ENCODE results near the gene C1orf115. TPM values are rescaled to one million over a fixed set of nuclear protein-coding genes. Genes with fewer than 3 reads are reported as not detected.

Gene C1orf115
- total and polyA plus RNA-seq, 3 experiments from 2014 or later, result 0.16 to 1.4 (median 0.18) TPM

DNA sequence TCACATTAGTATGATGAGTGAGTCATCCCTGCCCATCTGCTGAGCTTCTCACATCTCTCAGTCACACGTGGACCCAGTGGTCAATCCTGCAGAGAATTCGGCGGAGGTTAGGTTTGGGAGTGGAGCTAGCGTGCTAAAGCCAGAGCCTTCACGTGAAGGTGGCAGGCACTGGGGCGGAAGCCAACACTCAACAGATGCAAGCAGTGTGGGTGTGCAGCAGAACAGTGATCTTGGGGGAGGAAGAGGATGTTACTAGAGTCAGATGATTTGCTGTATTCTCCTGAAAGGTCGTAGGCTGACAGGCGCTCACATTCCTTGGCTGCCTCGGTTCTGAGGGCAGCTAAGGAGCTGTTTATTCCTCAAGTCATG lies 6.7 kb downstream of the C1orf115 start:
- Histone ChIP-seq H3K27ac (ENCODE audit: low read depth, low read length) (no peak overlapping the region), H3K9me3 (ENCODE audit: low read length) (no peaks in the 10 kb centered on the region), H3K4me1 (ENCODE audit: insufficient read depth, low read length) (no peaks in the 10 kb centered on the region), H3K36me3 (ENCODE audit: insufficient read depth, low read length) (no peaks in the 10 kb centered on the region), H3K27me3 (ENCODE audit: insufficient read depth, low read length, poor library complexity, severe bottlenecking) (no peaks in the 10 kb centered on the region), H3K4me3 (ENCODE audit: low read length) (no peak overlapping the region)
- no peak overlapping the region for H3K27ac Mint-ChIP-seq
- DNase-seq, result no peak
- ChIA-PET POLR2A (no interaction called here), CTCF (no interaction called here)
- H3K4me1 Mint-ChIP-seq, result no peaks in the 10 kb centered on the region
- H3K36me3 Mint-ChIP-seq, result no peaks in the 10 kb centered on the region
- no peak overlapping the region for H3K4me3 Mint-ChIP-seq
- H3K9me3 Mint-ChIP-seq, result peaks cover 0 to 2% (median 0%) of the 10 kb centered on the region in 5 donors
- H3K27me3 Mint-ChIP-seq, result peaks cover 6% of the 10 kb centered on the region in 2 donors

DNA sequence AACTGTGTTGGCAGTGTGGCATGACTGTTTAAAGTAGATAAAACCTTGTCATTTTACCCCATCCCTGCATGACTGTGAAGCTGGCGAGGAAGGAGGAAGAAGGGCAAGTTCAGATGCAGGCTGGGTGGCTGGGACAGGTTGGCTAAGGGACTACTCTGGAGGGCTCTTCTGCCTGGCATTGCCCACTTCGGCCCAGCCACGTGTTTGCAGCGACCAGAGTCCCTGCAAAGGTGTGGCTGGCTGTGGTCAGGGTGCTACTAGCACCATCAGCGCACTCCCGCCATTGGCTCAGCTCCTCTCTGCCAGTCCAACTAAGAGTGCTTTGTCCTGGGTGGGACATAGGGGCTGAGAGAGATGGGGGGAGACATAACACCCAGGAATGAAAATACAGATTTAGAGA lies 7.2 kb downstream of the C1orf115 start:
- H3K9me3 ChIP-seq (ENCODE audit: low read length), result no peaks in the 10 kb centered on the region
- H3K4me3 ChIP-seq (ENCODE audit: low read length), result no peak overlapping the region
- Mint-ChIP-seq H3K9me3 (peaks cover 0 to 2% (median 0%) of the 10 kb centered on the region in 5 donors), H3K27ac (no peak overlapping the region), H3K27me3 (peaks cover 7 to 11% of the 10 kb centered on the region in 2 donors), H3K36me3 (no peaks in the 10 kb centered on the region), H3K4me1 (no peaks in the 10 kb centered on the region), H3K4me3 (no peak overlapping the region)
- H3K4me1 ChIP-seq (ENCODE audit: insufficient read depth, low read length), result no peaks in the 10 kb centered on the region
- CTCF ChIA-PET, result no interaction called here
- POLR2A ChIA-PET, result no interaction called here
- H3K36me3 ChIP-seq (ENCODE audit: insufficient read depth, low read length), result no peaks in the 10 kb centered on the region
- no peaks in the 10 kb centered on the region for H3K27me3 ChIP-seq (ENCODE audit: insufficient read depth, low read length, poor library complexity, severe bottlenecking)
- no peak overlapping the region for H3K27ac ChIP-seq (ENCODE audit: low read depth, low read length)
- DNase-seq, result no peak

DNA sequence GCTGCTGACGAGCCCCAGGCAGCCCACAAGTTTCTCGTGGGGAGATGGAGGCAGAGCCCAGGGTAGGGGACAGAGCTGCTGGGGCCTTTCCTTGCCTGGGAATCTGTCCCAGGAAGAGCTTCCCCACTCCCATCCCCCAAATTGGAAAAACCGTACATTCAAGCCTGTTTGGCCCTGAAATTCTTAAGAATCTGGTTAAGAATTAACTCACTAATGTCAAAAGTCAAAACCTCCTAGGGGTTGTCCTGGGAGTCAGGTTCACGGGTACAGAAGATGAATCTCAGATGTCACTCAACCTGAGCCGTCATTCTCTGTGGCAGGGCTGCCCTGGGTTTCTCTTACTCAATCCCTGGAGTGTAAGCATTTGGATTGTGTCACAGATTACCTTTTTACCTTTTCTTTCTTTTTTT lies 8.4 kb downstream of the C1orf115 start:
- Mint-ChIP-seq H3K36me3 (no peaks in the 10 kb centered on the region), H3K4me1 (no peaks in the 10 kb centered on the region), H3K4me3 (no peak overlapping the region), H3K27me3 (peaks cover 7 to 23% of the 10 kb centered on the region in 2 donors), H3K27ac (no peak overlapping the region), H3K9me3 (peaks cover 0 to 2% (median 0%) of the 10 kb centered on the region in 5 donors)
- CTCF ChIA-PET, result interaction anchor here (0.9 kb wide), 1 partner anchor 10 kb away, joined by 4 read pairs; no protein-coding TSS in a partner anchor
- Histone ChIP-seq H3K9me3 (ENCODE audit: low read length) (no peaks in the 10 kb centered on the region), H3K27ac (ENCODE audit: low read depth, low read length) (no peak overlapping the region), H3K36me3 (ENCODE audit: insufficient read depth, low read length) (no peaks in the 10 kb centered on the region), H3K4me3 (ENCODE audit: low read length) (no peak overlapping the region), H3K4me1 (ENCODE audit: insufficient read depth, low read length) (no peaks in the 10 kb centered on the region), H3K27me3 (ENCODE audit: insufficient read depth, low read length, poor library complexity, severe bottlenecking) (no peaks in the 10 kb centered on the region)
- POLR2A ChIA-PET, result no interaction called here
- no peak for DNase-seq

DNA sequence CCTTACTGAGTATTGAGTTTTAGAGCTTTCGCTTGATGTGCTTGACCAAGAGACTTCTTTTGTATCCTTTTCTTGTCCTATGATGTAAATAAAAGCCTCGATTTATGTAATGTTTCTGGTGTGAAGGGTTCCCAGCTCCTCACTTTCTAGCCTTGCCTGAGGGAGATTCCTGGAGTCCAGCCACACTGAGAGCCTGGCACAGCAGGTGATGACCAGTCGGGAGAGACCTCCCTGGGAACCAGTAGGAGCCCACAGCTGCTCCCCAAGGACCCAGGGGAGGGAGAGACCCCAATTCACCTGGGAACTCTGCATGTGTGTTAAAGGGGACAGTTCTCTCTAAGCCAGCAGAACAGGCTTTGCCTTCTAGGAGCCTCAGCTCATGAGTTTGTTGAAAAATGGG lies 8.9 kb downstream of the C1orf115 start:
- Histone ChIP-seq H3K36me3 (ENCODE audit: insufficient read depth, low read length) (no peaks in the 10 kb centered on the region), H3K9me3 (ENCODE audit: low read length) (no peaks in the 10 kb centered on the region), H3K4me1 (ENCODE audit: insufficient read depth, low read length) (no peaks in the 10 kb centered on the region), H3K27ac (ENCODE audit: low read depth, low read length) (no peak overlapping the region), H3K4me3 (ENCODE audit: low read length) (no peak overlapping the region), H3K27me3 (ENCODE audit: insufficient read depth, low read length, poor library complexity, severe bottlenecking) (no peaks in the 10 kb centered on the region)
- H3K36me3 Mint-ChIP-seq, result no peaks in the 10 kb centered on the region
- H3K4me1 Mint-ChIP-seq, result no peaks in the 10 kb centered on the region
- no peak for DNase-seq
- ChIA-PET POLR2A (no interaction called here), CTCF (interaction anchor here (0.9 kb wide), 1 partner anchor 10 kb away, joined by 4 read pairs; no protein-coding TSS in a partner anchor)
- H3K4me3 Mint-ChIP-seq, result no peak overlapping the region
- H3K9me3 Mint-ChIP-seq, result peaks cover 0 to 2% (median 0%) of the 10 kb centered on the region in 5 donors
- no peak overlapping the region for H3K27ac Mint-ChIP-seq
- peaks cover 7 to 25% of the 10 kb centered on the region in 2 donors for H3K27me3 Mint-ChIP-seq

DNA sequence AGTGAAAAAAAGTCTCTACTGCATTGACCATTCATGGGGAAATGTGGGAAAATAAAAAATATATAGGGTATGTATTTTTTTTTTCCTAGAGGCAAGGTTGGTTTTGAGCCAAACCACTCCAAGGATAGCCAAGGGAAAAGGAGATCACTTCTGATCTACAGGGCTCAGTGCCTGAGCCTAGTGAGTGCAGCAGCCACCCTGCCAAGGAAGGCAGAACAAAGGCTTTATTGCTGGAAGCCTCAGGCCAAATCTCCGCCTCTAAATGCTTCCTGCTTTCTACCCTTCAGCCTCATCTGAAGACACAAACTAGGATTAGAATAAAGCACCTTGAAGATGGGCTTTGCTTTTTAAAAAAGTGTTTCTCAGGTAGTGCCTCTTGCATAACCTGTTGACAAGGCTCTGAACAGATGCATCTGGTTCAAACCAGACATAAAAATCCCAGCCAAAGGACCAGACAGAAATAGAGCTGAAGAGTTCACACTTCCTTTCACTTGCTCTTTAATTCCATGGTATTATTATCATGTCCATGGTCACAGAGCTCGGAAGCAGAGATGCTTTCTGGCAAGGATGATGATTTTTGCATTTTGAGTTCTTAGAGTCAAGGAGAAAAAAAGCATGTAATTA lies 10.5 kb downstream of the C1orf115 start:
- POLR2A ChIA-PET, result no interaction called here
- DNase-seq, result no peak
- Histone ChIP-seq H3K4me3 (ENCODE audit: low read length) (no peak overlapping the region), H3K27ac (ENCODE audit: low read depth, low read length) (no peak overlapping the region), H3K27me3 (ENCODE audit: insufficient read depth, low read length, poor library complexity, severe bottlenecking) (no peaks in the 10 kb centered on the region), H3K9me3 (ENCODE audit: low read length) (no peaks in the 10 kb centered on the region), H3K4me1 (ENCODE audit: insufficient read depth, low read length) (no peaks in the 10 kb centered on the region), H3K36me3 (ENCODE audit: insufficient read depth, low read length) (no peaks in the 10 kb centered on the region)
- Mint-ChIP-seq H3K36me3 (no peaks in the 10 kb centered on the region), H3K27me3 (peaks cover 9 to 31% of the 10 kb centered on the region in 2 donors), H3K9me3 (peaks cover 0 to 2% (median 0%) of the 10 kb centered on the region in 5 donors), H3K4me3 (no peak overlapping the region), H3K27ac (no peak overlapping the region), H3K4me1 (no peaks in the 10 kb centered on the region)
- CTCF ChIA-PET, result no interaction called here

DNA sequence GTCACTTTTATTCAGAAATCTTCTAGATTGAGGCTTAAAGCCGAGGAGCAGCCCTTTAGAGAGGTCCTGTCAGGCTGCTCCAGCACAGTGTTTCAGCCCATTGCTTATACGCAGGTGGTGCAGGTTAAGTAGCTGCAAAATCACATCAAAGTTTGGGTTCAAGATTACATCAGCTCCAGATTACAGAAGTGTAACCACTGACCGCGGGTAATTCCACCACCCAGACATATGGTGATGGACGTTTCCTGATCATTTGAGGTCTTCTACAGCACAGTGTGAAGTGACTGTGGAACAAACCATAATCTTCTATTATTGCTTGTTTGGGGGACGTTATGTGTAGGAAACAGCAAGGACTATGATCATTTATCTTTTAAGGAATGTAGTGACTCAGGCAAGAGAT lies 11.8 kb downstream of the C1orf115 start:
- peaks cover 15 to 36% of the 10 kb centered on the region in 2 donors for H3K27me3 Mint-ChIP-seq

DNA sequence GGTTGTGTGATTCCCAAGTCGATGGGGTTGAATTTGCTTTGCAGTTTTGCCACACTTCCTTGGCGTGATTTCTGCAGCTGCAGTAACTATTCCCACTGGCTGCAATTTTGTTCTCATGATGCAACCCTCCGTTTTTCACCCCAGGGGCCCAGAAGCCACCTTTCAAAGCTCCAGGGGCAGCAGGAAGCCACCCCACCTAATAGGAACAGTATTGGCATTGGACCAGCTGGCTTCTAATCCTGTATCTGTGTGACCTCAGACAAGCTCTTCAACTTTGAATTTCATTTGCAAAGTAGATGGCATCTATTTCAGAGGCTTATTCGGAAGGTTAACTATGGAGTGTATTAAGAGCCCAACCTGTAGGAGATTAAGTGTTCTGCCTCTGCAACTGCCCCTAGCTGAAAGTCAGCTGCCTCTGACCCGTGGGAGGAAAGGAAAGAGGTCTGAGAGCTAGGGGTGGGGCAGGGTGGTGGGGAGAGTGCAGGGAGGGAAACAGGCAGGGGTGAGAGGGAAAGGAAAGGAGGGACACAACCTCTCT lies 12.6 kb downstream of the C1orf115 start:
- no peaks in the 10 kb centered on the region for H3K36me3 ChIP-seq (ENCODE audit: insufficient read depth, low read length)

More for the DNA sequence above, 11.8 kb downstream of the C1orf115 start:
- H3K4me1 Mint-ChIP-seq, result no peaks in the 10 kb centered on the region
- H3K4me1 ChIP-seq (ENCODE audit: insufficient read depth, low read length), result no peaks in the 10 kb centered on the region
- POLR2A ChIA-PET, result no interaction called here
- CTCF ChIA-PET, result no interaction called here
- peaks cover 0 to 2% (median 0%) of the 10 kb centered on the region in 5 donors for H3K9me3 Mint-ChIP-seq
- H3K4me3 ChIP-seq (ENCODE audit: low read length), result no peak overlapping the region
- H3K27ac ChIP-seq (ENCODE audit: low read depth, low read length), result no peak overlapping the region
- no peak overlapping the region for H3K27ac Mint-ChIP-seq
- no peaks in the 10 kb centered on the region for H3K9me3 ChIP-seq (ENCODE audit: low read length)
- H3K4me3 Mint-ChIP-seq, result no peak overlapping the region
- H3K36me3 Mint-ChIP-seq, result no peaks in the 10 kb centered on the region
- no peaks in the 10 kb centered on the region for H3K27me3 ChIP-seq (ENCODE audit: insufficient read depth, low read length, poor library complexity, severe bottlenecking)
- no peaks in the 10 kb centered on the region for H3K36me3 ChIP-seq (ENCODE audit: insufficient read depth, low read length)
- DNase-seq, result no peak

DNA sequence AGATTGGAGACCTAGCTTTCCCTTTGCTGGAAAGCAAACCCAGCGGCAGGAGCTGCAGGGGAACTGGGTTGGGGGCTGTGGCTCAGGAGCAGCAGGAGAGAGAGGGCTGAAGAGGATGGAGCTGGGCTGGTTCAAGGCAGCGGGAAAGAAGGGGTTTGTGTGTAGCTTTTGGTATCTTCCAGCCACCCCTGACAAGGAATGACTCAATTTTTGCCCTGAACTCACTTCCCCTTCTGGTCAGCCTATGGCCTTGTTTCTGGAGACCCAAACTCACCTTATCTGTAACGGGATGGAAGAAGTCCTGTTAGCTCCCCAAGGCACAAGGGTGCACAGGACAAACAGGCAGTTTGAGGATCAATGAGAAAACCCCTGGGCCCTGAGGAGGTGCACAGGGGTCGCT lies 13.1 kb downstream of the C1orf115 start:
- H3K36me3 ChIP-seq (ENCODE audit: insufficient read depth, low read length), result no peaks in the 10 kb centered on the region
- H3K27me3 Mint-ChIP-seq, result peaks cover 14 to 36% of the 10 kb centered on the region in 2 donors
- H3K4me1 Mint-ChIP-seq, result no peaks in the 10 kb centered on the region
- no peak overlapping the region for H3K27ac ChIP-seq (ENCODE audit: low read depth, low read length)
- ChIA-PET CTCF (no interaction called here), POLR2A (no interaction called here)
- H3K4me1 ChIP-seq (ENCODE audit: insufficient read depth, low read length), result no peaks in the 10 kb centered on the region
- H3K27me3 ChIP-seq (ENCODE audit: insufficient read depth, low read length, poor library complexity, severe bottlenecking), result no peaks in the 10 kb centered on the region
- no peaks in the 10 kb centered on the region for H3K36me3 Mint-ChIP-seq
- H3K4me3 Mint-ChIP-seq, result no peak overlapping the region
- H3K27ac Mint-ChIP-seq, result no peak overlapping the region
- H3K9me3 ChIP-seq (ENCODE audit: low read length), result no peaks in the 10 kb centered on the region
- peaks cover 0 to 2% (median 0%) of the 10 kb centered on the region in 5 donors for H3K9me3 Mint-ChIP-seq
- H3K4me3 ChIP-seq (ENCODE audit: low read length), result no peak overlapping the region
- DNase-seq, result no peak

More for the DNA sequence above, 12.6 kb downstream of the C1orf115 start:
- Mint-ChIP-seq H3K27ac (no peak overlapping the region), H3K4me1 (no peaks in the 10 kb centered on the region), H3K4me3 (no peak overlapping the region), H3K27me3 (peaks cover 15 to 36% of the 10 kb centered on the region in 2 donors), H3K36me3 (no peaks in the 10 kb centered on the region), H3K9me3 (peaks cover 0 to 2% (median 0%) of the 10 kb centered on the region in 5 donors)
- CTCF ChIA-PET, result no interaction called here
- POLR2A ChIA-PET, result no interaction called here
- DNase-seq, result no peak
- no peak overlapping the region for H3K27ac ChIP-seq (ENCODE audit: low read depth, low read length)
- H3K9me3 ChIP-seq (ENCODE audit: low read length), result no peaks in the 10 kb centered on the region
- no peak overlapping the region for H3K4me3 ChIP-seq (ENCODE audit: low read length)
- H3K4me1 ChIP-seq (ENCODE audit: insufficient read depth, low read length), result no peaks in the 10 kb centered on the region
- no peaks in the 10 kb centered on the region for H3K27me3 ChIP-seq (ENCODE audit: insufficient read depth, low read length, poor library complexity, severe bottlenecking)
